ENCODE results near the gene KLHL29. TPM values are rescaled to one million over a fixed set of nuclear protein-coding genes. Genes with fewer than 3 reads are reported as not detected.

The KLHL29 gene
- total RNA-seq, 2 donors from 2014 or later, result 1.0 to 2.4 TPM

GRCh38 chr2:23456396-23456795 is 71.4 kb downstream of the KLHL29 start:
- no peak overlapping the region for H3K27ac ChIP-seq (ENCODE audit: low read depth, low read length)
- no peaks in the 10 kb centered on the region for H3K9me3 ChIP-seq (ENCODE audit: control insufficient read depth, low read length)
- no peak overlapping the region for H3K4me3 ChIP-seq (ENCODE audit: low read length)
- Mint-ChIP-seq H3K9me3 (no peaks in the 10 kb centered on the region), H3K36me3 (ENCODE audit: low read depth) (no peaks in the 10 kb centered on the region), H3K4me1 (no peaks in the 10 kb centered on the region), H3K4me3 (no peak overlapping the region), H3K27ac (no peak overlapping the region), H3K27me3 (ENCODE audit: insufficient read depth) (no peaks in the 10 kb centered on the region)
- no peak overlapping the region for H3K9ac ChIP-seq (ENCODE audit: extremely low read depth, low read length, poor library complexity, severe bottlenecking)
- H3K4me1 ChIP-seq (ENCODE audit: control insufficient read depth, insufficient read depth, low read length), result peaks cover 2% of the 10 kb centered on the region
- DNase-seq, result no peak
- TF ChIP-seq, protein P1, sequence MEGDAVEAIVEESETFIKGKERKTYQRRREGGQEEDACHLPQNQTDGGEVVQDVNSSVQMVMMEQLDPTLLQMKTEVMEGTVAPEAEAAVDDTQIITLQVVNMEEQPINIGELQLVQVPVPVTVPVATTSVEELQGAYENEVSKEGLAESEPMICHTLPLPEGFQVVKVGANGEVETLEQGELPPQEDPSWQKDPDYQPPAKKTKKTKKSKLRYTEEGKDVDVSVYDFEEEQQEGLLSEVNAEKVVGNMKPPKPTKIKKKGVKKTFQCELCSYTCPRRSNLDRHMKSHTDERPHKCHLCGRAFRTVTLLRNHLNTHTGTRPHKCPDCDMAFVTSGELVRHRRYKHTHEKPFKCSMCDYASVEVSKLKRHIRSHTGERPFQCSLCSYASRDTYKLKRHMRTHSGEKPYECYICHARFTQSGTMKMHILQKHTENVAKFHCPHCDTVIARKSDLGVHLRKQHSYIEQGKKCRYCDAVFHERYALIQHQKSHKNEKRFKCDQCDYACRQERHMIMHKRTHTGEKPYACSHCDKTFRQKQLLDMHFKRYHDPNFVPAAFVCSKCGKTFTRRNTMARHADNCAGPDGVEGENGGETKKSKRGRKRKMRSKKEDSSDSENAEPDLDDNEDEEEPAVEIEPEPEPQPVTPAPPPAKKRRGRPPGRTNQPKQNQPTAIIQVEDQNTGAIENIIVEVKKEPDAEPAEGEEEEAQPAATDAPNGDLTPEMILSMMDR (conservative IDR thresholded peaks at IDR 0.05), result no peak
- no peaks in the 10 kb centered on the region for H3K36me3 ChIP-seq (ENCODE audit: control insufficient read depth, insufficient read depth, low read length)
- WGBS, 2 experiments (ENCODE audit: insufficient coverage in 1 of 2, insufficient read length in 1 of 2), result 95 to 100% methylated on average over 15 to 17 of the region's 17 CpGs
- H3K27me3 ChIP-seq (ENCODE audit: control insufficient read depth, insufficient read depth, low read length, poor library complexity, severe bottlenecking), result no peaks in the 10 kb centered on the region

- Mint-ChIP-seq H3K4me1 (no peaks in the 10 kb centered on the region), H3K27ac (no peak overlapping the region), H3K9me3 (no peaks in the 10 kb centered on the region), H3K36me3 (ENCODE audit: low read depth) (no peaks in the 10 kb centered on the region), H3K4me3 (no peak overlapping the region), H3K27me3 (ENCODE audit: insufficient read depth) (no peaks in the 10 kb centered on the region)
- Histone ChIP-seq H3K27me3 (ENCODE audit: control insufficient read depth, insufficient read depth, low read length, poor library complexity, severe bottlenecking) (no peaks in the 10 kb centered on the region), H3K4me3 (ENCODE audit: low read length) (no peak overlapping the region), H3K4me1 (ENCODE audit: control insufficient read depth, insufficient read depth, low read length) (peaks cover 2% of the 10 kb centered on the region), H3K9me3 (ENCODE audit: control insufficient read depth, low read length) (no peaks in the 10 kb centered on the region), H3K27ac (ENCODE audit: low read depth, low read length) (no peak overlapping the region), H3K9ac (ENCODE audit: extremely low read depth, low read length, poor library complexity, severe bottlenecking) (no peak overlapping the region), H3K36me3 (ENCODE audit: control insufficient read depth, insufficient read depth, low read length) (no peaks in the 10 kb centered on the region)
- TF ChIP-seq, protein P1 (conservative IDR thresholded peaks at IDR 0.05), result no peak
- 93 to 97% methylated on average over 12 to 20 of the region's 20 CpGs for WGBS, 2 experiments (ENCODE audit: insufficient coverage in 1 of 2, insufficient read length in 1 of 2)
- DNase-seq, result no peak
Measured at GRCh38 chr2:23456881-23457760, 72.1 kb downstream of the KLHL29 start.

GRCh38 chr2:23457990-23458682 is 73.2 kb downstream of the KLHL29 start:
- 91 to 94% methylated on average over 8 to 13 of the region's 13 CpGs for WGBS, 2 experiments (ENCODE audit: insufficient coverage in 1 of 2, insufficient read length in 1 of 2)
- TF ChIP-seq, protein P1 (conservative IDR thresholded peaks at IDR 0.05), result no peak
- no peak overlapping the region for H3K27ac ChIP-seq (ENCODE audit: low read depth, low read length)
- peaks cover 2% of the 10 kb centered on the region for H3K4me1 ChIP-seq (ENCODE audit: control insufficient read depth, insufficient read depth, low read length)
- Mint-ChIP-seq H3K4me1 (no peaks in the 10 kb centered on the region), H3K4me3 (no peak overlapping the region), H3K27me3 (ENCODE audit: insufficient read depth) (no peaks in the 10 kb centered on the region), H3K36me3 (ENCODE audit: low read depth) (no peaks in the 10 kb centered on the region), H3K27ac (no peak overlapping the region), H3K9me3 (no peaks in the 10 kb centered on the region)
- no peak overlapping the region for H3K9ac ChIP-seq (ENCODE audit: extremely low read depth, low read length, poor library complexity, severe bottlenecking)
- no peaks in the 10 kb centered on the region for H3K9me3 ChIP-seq (ENCODE audit: control insufficient read depth, low read length)
- no peaks in the 10 kb centered on the region for H3K27me3 ChIP-seq (ENCODE audit: control insufficient read depth, insufficient read depth, low read length, poor library complexity, severe bottlenecking)
- no peak overlapping the region for H3K4me3 ChIP-seq (ENCODE audit: low read length)
- DNase-seq, result no peak
- no peaks in the 10 kb centered on the region for H3K36me3 ChIP-seq (ENCODE audit: control insufficient read depth, insufficient read depth, low read length)

Data from endodermal cell (in vitro differentiated cells).